HEK293 (cell line): ENCODE results near the gene ZNF585A.

Source experiments
- GLIS1 ChIP-seq: fragments of 450-650 bp; formaldehyde crosslinking; IDR thresholded peaks from 2 replicates; pipeline ENCODE4 v1.5.1; 2016; ENCODE audit warnings: missing biosample characterization, missing genetic modification characterization
- HOXA7 ChIP-seq: sonication (generic); formaldehyde crosslinking; IDR thresholded peaks from 2 replicates; pipeline ENCODE4 v1.8.1; 2022; ENCODE audit warnings: missing genetic modification reagents, borderline replicate concordance
- HOXD13 ChIP-seq: sonication (generic); formaldehyde crosslinking; IDR thresholded peaks from 2 replicates; pipeline ENCODE4 v1.8.0; 2022; ENCODE audit warnings: missing genetic modification reagents, borderline replicate concordance
- KLF16 ChIP-seq: fragments of 450-650 bp; formaldehyde crosslinking; IDR thresholded peaks from 2 replicates; pipeline ENCODE4 v1.5.1; 2017; ENCODE audit warnings: missing biosample characterization, missing genetic modification characterization
- KLF17 ChIP-seq: fragments of 450-650 bp; formaldehyde crosslinking; IDR thresholded peaks from 2 replicates; pipeline ENCODE4 v1.5.1; 2016; ENCODE audit warnings: missing biosample characterization, missing genetic modification characterization
- OVOL3 ChIP-seq: fragments of 450-650 bp; formaldehyde crosslinking; IDR thresholded peaks from 2 replicates; pipeline ENCODE4 v1.5.1; 2016; ENCODE audit warnings: missing biosample characterization, missing genetic modification characterization
- PBX3 ChIP-seq: sonication (generic); formaldehyde crosslinking; IDR thresholded peaks from 2 replicates; pipeline ENCODE4 v1.8.1; 2022; ENCODE audit warnings: mild to moderate bottlenecking, moderate library complexity, missing genetic modification reagents
- ZBTB10 ChIP-seq: fragments of 450-650 bp; formaldehyde crosslinking; IDR thresholded peaks from 2 replicates; pipeline ENCODE4 v1.5.1; 2016; ENCODE audit warnings: missing biosample characterization, missing genetic modification characterization
- ZBTB11 ChIP-seq: fragments of 450-650 bp; formaldehyde crosslinking; conservative IDR thresholded peaks from 2 replicates; pipeline ENCODE4 v1.5.1; 2016; ENCODE audit warnings: low read depth, missing biosample characterization, missing genetic modification characterization
- ZBTB48 ChIP-seq: fragments of 450-650 bp; formaldehyde crosslinking; IDR thresholded peaks from 2 replicates; pipeline ENCODE4 v1.5.1; 2016; ENCODE audit warnings: missing biosample characterization, missing genetic modification characterization
- ZFP69B ChIP-seq: fragments of 450-650 bp; formaldehyde crosslinking; IDR thresholded peaks from 2 replicates; pipeline ENCODE4 v1.5.1; 2016; ENCODE audit warnings: missing biosample characterization, missing genetic modification characterization
- ZNF132 ChIP-seq: fragments of 450-650 bp; formaldehyde crosslinking; IDR thresholded peaks from 2 replicates; pipeline ENCODE4 v1.5.1; 2017; ENCODE audit warnings: missing biosample characterization, missing genetic modification characterization, borderline replicate concordance
- ZNF146 ChIP-seq: fragments of 450-650 bp; formaldehyde crosslinking; IDR thresholded peaks from 2 replicates; pipeline ENCODE4 v1.5.1; 2016; ENCODE audit warnings: missing biosample characterization, missing genetic modification characterization
- ZNF175 ChIP-seq: fragments of 450-650 bp; formaldehyde crosslinking; IDR thresholded peaks from 2 replicates; pipeline ENCODE4 v1.5.1; 2016; ENCODE audit warnings: missing biosample characterization, missing genetic modification characterization
- ZNF280D ChIP-seq: fragments of 450-650 bp; formaldehyde crosslinking; IDR thresholded peaks from 2 replicates; pipeline ENCODE4 v1.5.1; 2016; ENCODE audit warnings: missing biosample characterization, missing genetic modification characterization
- ZNF302 ChIP-seq: fragments of 450-650 bp; formaldehyde crosslinking; IDR thresholded peaks from 2 replicates; pipeline ENCODE4 v1.5.1; 2016; ENCODE audit warnings: missing biosample characterization, missing genetic modification characterization, low read depth
- ZNF398 ChIP-seq: fragments of 450-650 bp; formaldehyde crosslinking; IDR thresholded peaks from 2 replicates; pipeline ENCODE4 v1.5.1; 2017; ENCODE audit warnings: missing biosample characterization, missing genetic modification characterization
- ZNF423 ChIP-seq: fragments of 450-650 bp; formaldehyde crosslinking; IDR thresholded peaks from 2 replicates; pipeline ENCODE4 v1.5.1; 2016; ENCODE audit warnings: missing biosample characterization, missing genetic modification characterization
- ZNF513 ChIP-seq: fragments of 450-650 bp; IDR thresholded peaks from 2 replicates; pipeline ENCODE4 v1.5.1; 2018; ENCODE audit warnings: missing biosample characterization, missing genetic modification characterization
- ZNF558 ChIP-seq: fragments of 450-650 bp; formaldehyde crosslinking; IDR thresholded peaks from 2 replicates; pipeline ENCODE4 v1.5.1; 2016; ENCODE audit warnings: missing biosample characterization, missing genetic modification characterization
- ZNF580 ChIP-seq: fragments of 450-650 bp; formaldehyde crosslinking; IDR thresholded peaks from 2 replicates; pipeline ENCODE4 v1.5.1; 2016; ENCODE audit warnings: missing biosample characterization, missing genetic modification characterization
- ZSCAN23 ChIP-seq: fragments of 450-650 bp; formaldehyde crosslinking; IDR thresholded peaks from 2 replicates; pipeline ENCODE4 v1.5.1; 2016; ENCODE audit warnings: missing biosample characterization, missing genetic modification characterization

The ZNF585A gene

GRCh38 chr19:37172368-37173366 lies at the start of gene ZNF585A (continued):
- peak; percentile 95 for TF ChIP-seq ZBTB11 (tag by site-specific recombination)
- peak; percentile 76; the same call in 1 of the 2 replicates for TF ChIP-seq ZNF558
- peak; percentile 90 for TF ChIP-seq ZBTB10 (tag by site-specific recombination)
- TF ChIP-seq GLIS1: no peak
- no peak for TF ChIP-seq HOXD13
- TF ChIP-seq ZNF398 (tag by site-specific recombination): no peak; the same call in 1 of the 2 replicates
- TF ChIP-seq ZNF513 (tag by site-specific recombination): no peak
- TF ChIP-seq ZBTB48 (tag by site-specific recombination): no peak; the same call in 1 of the 2 replicates
- peak; percentile 74; the same call in 1 of the 2 replicates for TF ChIP-seq KLF16 (tag by site-specific recombination)
- TF ChIP-seq KLF17: peak; percentile 86
- TF ChIP-seq ZNF146 (tag by site-specific recombination): no peak
- no peak for TF ChIP-seq ZNF175 (tag by site-specific recombination)
- TF ChIP-seq ZNF132 (tag by site-specific recombination): no peak
- TF ChIP-seq ZSCAN23 (tag by site-specific recombination): no peak
- TF ChIP-seq ZFP69B: peak; percentile 83
- TF ChIP-seq PBX3: no peak
- TF ChIP-seq ZNF280D (tag by site-specific recombination): peak; percentile 98
- no peak for TF ChIP-seq ZNF423 (tag by site-specific recombination)
- TF ChIP-seq HOXA7 (CRISPR knock-in tag): no peak
- no peak for TF ChIP-seq OVOL3 (tag by site-specific recombination)
- TF ChIP-seq ZNF302 (tag by site-specific recombination): no peak
- TF ChIP-seq ZNF580: peak; percentile 84; the same call in 1 of the 2 replicates
